IPS-18a (cell line): Measurements from ENCODE around the gene TPK1.
"Not testable (repeated sequence)": the region's sequence is repeated elsewhere in the genome, so short reads cannot be mapped to it uniquely, and the experiment has no call there.

Experiments used
- H3K27ac ChIP-seq: one replicate; pipeline ENCODE4 v1.5.1; 2013; ENCODE audit warnings: low read length
- H3K27me3 ChIP-seq: one replicate; pipeline ENCODE4 v1.6.1; 2013; ENCODE audit warnings: mild to moderate bottlenecking, low read length; ENCODE audit not compliant: control insufficient read depth, insufficient read depth
- H3K36me3 ChIP-seq: one replicate; pipeline ENCODE4 v1.6.1; 2013; ENCODE audit warnings: low read depth, low read length; ENCODE audit not compliant: control insufficient read depth
- H3K4me1 ChIP-seq: one replicate; pipeline ENCODE4 v1.6.1; 2013; ENCODE audit warnings: low read depth, low read length; ENCODE audit not compliant: control insufficient read depth
- H3K4me3 ChIP-seq: one replicate; pipeline ENCODE4 v1.5.1; 2013; ENCODE audit warnings: low read length
- H3K9ac ChIP-seq: one replicate; pipeline ENCODE4 v1.6.1; 2013; ENCODE audit warnings: mild to moderate bottlenecking, low read length, moderate library complexity
- H3K9me3 ChIP-seq: one replicate; pipeline ENCODE4 v1.6.1; 2013; ENCODE audit warnings: low read depth, low read length; ENCODE audit not compliant: control insufficient read depth

The TPK1 gene

DNA sequence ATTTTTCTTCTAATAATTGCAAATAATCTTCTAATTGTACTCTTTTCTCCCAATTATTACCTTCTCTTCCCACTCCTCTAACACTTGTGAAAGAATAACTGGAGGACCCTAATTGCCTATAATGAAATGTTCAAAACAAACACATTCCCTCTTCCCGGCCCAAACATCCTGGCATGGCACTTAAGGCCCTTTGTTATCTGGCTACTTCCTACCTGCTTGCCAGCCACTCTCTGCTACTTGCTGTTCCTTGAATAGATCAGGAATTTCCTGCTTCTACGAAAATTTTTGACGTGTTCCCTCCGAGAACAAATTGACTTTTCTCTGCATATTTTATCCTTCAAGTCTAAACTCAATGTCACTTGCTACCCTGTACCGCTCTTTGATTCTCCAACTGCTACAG is 376.2 kb downstream of the TPK1 start:
- Histone ChIP-seq H3K9ac (no peak overlapping the region), H3K36me3 (no peaks in the 10 kb centered on the region), H3K9me3 (peaks cover 5% of the 10 kb centered on the region), H3K4me3 (no peak overlapping the region), H3K27ac (no peak overlapping the region), H3K4me1 (no peaks in the 10 kb centered on the region), H3K27me3 (no peaks in the 10 kb centered on the region)

DNA sequence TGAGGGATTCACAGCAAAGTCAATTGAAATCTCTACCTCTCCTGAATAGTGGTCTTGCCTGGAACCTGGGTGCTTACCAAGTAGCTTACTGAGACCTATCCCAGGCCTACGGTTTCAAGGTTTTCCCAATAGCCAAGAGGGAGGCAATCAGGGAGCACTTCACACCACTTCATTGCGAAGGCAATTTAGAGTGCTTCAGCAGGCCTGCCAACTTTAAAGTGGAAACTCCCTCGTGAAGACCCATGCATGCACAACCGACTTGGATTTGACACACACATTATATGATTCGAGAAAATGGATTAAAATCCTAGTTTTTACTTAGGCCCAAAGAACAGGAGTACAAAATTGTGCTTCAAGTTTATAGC is 380.8 kb downstream of the TPK1 start:
- no peaks in the 10 kb centered on the region for H3K27me3 ChIP-seq
- H3K9me3 ChIP-seq, result peaks cover 17% of the 10 kb centered on the region
- no peak overlapping the region for H3K27ac ChIP-seq
- no peaks in the 10 kb centered on the region for H3K36me3 ChIP-seq
- H3K9ac ChIP-seq, result no peak overlapping the region
- H3K4me1 ChIP-seq, result no peaks in the 10 kb centered on the region
- no peak overlapping the region for H3K4me3 ChIP-seq

- H3K9ac ChIP-seq, result no peak overlapping the region
- H3K4me3 ChIP-seq, result no peak overlapping the region
- no peak overlapping the region for H3K27ac ChIP-seq
- H3K27me3 ChIP-seq, result no peaks in the 10 kb centered on the region
- H3K9me3 ChIP-seq, result peaks cover 17% of the 10 kb centered on the region
- H3K4me1 ChIP-seq, result no peaks in the 10 kb centered on the region
- no peaks in the 10 kb centered on the region for H3K36me3 ChIP-seq
Observed at GRCh38 chr7:144454256-144455039, 381.4 kb downstream of the TPK1 start.

DNA sequence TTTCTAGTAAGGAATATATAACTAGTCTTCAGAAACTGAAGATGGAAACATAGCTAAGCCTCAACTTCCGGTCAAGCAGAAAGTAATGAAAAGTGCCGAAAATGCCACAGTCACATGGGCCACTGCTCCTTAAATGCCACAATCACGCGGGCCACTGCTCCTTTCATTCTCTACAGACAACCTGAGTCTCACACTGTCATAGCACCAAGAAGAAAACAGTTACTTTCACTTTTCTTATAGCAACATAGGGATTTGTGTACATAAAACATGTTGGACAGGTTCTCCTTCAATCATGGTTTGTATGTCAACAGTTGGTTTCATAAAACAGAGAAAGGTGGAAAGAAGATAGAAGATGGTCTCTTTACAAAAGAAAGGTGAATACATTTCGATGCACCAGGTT is 383.8 kb downstream of the TPK1 start:
- H3K9me3 ChIP-seq, result peaks cover 17% of the 10 kb centered on the region
- H3K9ac ChIP-seq, result no peak overlapping the region
- H3K4me1 ChIP-seq, result no peaks in the 10 kb centered on the region
- H3K4me3 ChIP-seq, result no peak overlapping the region
- H3K36me3 ChIP-seq, result no peaks in the 10 kb centered on the region
- H3K27me3 ChIP-seq, result no peaks in the 10 kb centered on the region
- H3K27ac ChIP-seq, result no peak overlapping the region

GRCh38 chr7:144445590-144445989 is 390.3 kb downstream of the TPK1 start:
- no peaks in the 10 kb centered on the region for H3K9me3 ChIP-seq
- no peaks in the 10 kb centered on the region for H3K4me1 ChIP-seq
- no peak overlapping the region for H3K4me3 ChIP-seq
- H3K9ac ChIP-seq, result no peak overlapping the region
- H3K27ac ChIP-seq, result no peak overlapping the region
- no peaks in the 10 kb centered on the region for H3K27me3 ChIP-seq
- H3K36me3 ChIP-seq, result no peaks in the 10 kb centered on the region

- no peaks in the 10 kb centered on the region for H3K27me3 ChIP-seq
- H3K27ac ChIP-seq, result no peak overlapping the region
- no peaks in the 10 kb centered on the region for H3K9me3 ChIP-seq
- no peaks in the 10 kb centered on the region for H3K36me3 ChIP-seq
- H3K9ac ChIP-seq, result no peak overlapping the region
- H3K4me1 ChIP-seq, result no peaks in the 10 kb centered on the region
- H3K4me3 ChIP-seq, result no peak overlapping the region
Observed at GRCh38 chr7:144439717-144440205, 396.1 kb downstream of the TPK1 start.

- no peaks in the 10 kb centered on the region for H3K4me1 ChIP-seq
- H3K9ac ChIP-seq, result no peak overlapping the region
- no peak overlapping the region for H3K4me3 ChIP-seq
- no peaks in the 10 kb centered on the region for H3K36me3 ChIP-seq
- no peaks in the 10 kb centered on the region for H3K9me3 ChIP-seq
- no peak overlapping the region for H3K27ac ChIP-seq
- H3K27me3 ChIP-seq, result no peaks in the 10 kb centered on the region
Observed at GRCh38 chr7:144438759-144439158, 397.1 kb downstream of the TPK1 start.

DNA sequence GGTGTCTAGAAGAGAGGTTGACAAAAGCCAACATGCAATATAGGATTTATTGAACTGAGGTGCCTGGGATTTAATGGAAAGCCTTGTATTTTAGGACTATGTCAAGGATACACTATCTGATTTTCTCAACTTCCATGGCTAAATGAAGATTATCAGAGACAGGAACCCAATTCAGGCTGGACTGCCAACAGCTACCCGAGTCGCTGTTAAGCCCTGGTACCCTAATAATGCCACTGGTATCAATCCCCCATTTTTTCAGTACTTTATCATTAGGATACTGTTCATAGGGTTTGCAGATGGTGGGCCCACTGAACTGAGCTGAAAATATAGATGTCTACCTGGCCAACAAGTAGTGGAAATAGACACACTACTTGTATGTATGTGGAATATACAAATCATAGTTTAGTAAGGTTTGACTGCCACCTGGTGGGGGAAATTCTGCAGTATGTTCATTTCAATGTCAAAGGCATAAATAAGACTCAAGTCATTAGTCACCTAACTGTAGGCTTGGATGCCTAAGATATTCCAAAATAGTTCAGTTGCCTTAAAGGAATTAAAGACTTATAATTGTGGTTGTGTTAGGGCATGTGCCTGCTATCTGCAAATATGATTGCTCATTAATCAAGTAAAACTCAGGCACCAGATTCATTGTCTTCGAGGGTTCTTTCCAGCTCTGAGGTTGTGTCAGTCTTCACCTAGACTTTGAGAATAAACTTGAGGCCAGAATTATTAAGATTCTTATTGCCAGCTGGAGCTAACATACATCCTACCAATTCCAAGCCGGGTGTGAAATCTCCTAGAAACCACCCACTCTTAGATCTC is 398.3 kb downstream of the TPK1 start:
- no peaks in the 10 kb centered on the region for H3K4me1 ChIP-seq
- H3K27me3 ChIP-seq, result no peaks in the 10 kb centered on the region
- no peak overlapping the region for H3K9ac ChIP-seq
- H3K9me3 ChIP-seq, result no peaks in the 10 kb centered on the region
- H3K4me3 ChIP-seq, result no peak overlapping the region
- H3K36me3 ChIP-seq, result no peaks in the 10 kb centered on the region
- H3K27ac ChIP-seq, result no peak overlapping the region

DNA sequence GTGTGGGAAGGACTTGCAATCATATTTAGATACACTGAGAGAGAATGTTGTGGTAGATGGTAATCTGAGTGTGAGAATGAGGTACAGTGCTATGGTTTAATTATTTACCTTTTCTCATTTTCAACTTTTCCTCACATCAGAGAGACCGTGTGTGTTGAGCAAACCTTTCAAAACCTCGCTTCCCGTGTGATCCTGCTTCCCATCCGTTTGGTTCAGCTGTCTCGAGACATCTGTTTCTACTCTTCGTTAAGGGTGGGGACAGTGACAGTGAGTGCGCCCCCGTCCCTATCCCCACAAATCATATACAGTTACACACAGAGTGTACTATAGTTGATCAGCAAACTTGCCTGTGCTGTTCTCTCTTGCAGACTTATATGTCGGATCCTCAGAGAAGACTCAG is 399.4 kb downstream of the TPK1 start:
- Histone ChIP-seq H3K27me3 (no peaks in the 10 kb centered on the region), H3K9ac (no peak overlapping the region), H3K36me3 (no peaks in the 10 kb centered on the region), H3K4me1 (no peaks in the 10 kb centered on the region), H3K4me3 (no peak overlapping the region), H3K27ac (no peak overlapping the region), H3K9me3 (no peaks in the 10 kb centered on the region)

DNA sequence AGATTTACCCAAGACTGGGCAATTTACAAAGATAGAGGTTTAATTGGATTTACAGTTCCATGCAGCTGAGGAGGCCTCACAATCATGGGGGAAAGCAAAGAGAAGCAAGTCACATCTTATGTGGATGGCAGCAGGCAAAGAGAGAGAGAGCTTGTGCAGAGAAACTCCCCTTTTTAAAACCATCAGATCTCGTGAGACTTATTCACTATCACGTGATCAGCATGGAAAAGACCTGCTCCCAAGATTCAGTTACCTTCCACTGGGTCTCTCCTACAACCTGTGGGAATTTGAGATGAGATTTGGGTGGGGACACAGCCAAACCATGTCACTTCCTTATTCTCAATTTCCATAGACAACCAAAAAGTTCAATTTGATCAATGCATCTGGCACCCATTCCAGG is 407.4 kb downstream of the TPK1 start:
- no peaks in the 10 kb centered on the region for H3K4me1 ChIP-seq
- H3K27ac ChIP-seq, result no peak overlapping the region
- peaks cover 12% of the 10 kb centered on the region for H3K9me3 ChIP-seq
- no peak overlapping the region for H3K4me3 ChIP-seq
- H3K9ac ChIP-seq, result no peak overlapping the region
- H3K36me3 ChIP-seq, result no peaks in the 10 kb centered on the region
- no peaks in the 10 kb centered on the region for H3K27me3 ChIP-seq

DNA sequence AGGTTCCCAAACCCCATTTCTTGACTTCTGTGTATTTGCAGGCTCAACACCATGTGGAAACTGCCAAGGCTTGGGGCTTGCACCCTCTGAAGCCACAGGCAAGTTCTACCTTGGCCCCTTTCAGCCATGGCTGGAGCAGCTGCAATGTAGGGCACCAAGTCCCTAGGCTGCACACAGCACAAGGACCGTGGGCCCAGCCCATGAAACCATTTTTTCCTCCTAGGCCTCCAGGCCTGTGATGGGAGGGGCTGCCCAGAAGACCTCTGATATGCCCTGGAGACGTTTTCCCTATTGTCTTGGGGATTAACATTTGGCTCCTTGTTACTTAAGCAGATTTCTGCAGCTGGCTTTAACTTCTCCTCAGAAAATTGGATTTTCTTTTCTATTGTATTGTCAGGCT is 408.3 kb downstream of the TPK1 start:
- not testable (repeated sequence) for H3K4me3 ChIP-seq, H3K9ac ChIP-seq, H3K4me1 ChIP-seq, H3K36me3 ChIP-seq, H3K27ac ChIP-seq, H3K27me3 ChIP-seq
- H3K9me3 ChIP-seq, result peaks cover 12% of the 10 kb centered on the region

DNA sequence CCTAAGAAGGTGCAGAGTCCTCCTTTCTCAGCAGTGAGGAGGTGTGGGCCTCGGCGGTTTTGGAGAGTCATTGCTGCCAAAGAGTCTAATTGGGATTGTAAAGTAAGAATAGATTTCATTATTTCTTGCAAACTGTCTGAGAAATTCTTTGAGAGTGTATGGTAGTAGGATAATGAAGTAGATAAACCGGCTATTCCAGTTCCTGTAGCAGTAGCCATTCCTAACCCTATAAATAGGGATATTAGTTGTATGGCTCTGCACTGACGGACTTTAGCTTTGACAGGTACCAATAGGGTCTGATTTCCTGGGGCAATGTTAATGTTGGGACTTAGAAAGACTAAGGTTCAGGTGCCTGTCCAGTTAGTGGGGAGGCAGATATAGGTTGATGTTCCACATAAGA is 416.9 kb downstream of the TPK1 start:
- not testable (repeated sequence) for H3K9me3 ChIP-seq, H3K4me1 ChIP-seq, H3K36me3 ChIP-seq, H3K27ac ChIP-seq, H3K27me3 ChIP-seq, H3K4me3 ChIP-seq, H3K9ac ChIP-seq
